CD14-positive monocyte (primary cell): ENCODE data around the gene MTNR1B. TPM values are rescaled to one million over a fixed set of nuclear protein-coding genes. Genes with fewer than 3 reads are reported as not detected.

ENCODE experiments used
- DNase-seq, 3 donors: peaks; one replicate each; pipeline ENCODE4 v3.0.0-alpha.2; 2011 to 2022
- H2AFZ ChIP-seq: 2 replicates; pipeline ENCODE4 v1.6.0; 2012; ENCODE audit warnings: mild to moderate bottlenecking, low read depth, low read length, inconsistent platforms; ENCODE audit not compliant: insufficient read depth, poor library complexity, severe bottlenecking
- H3K27ac ChIP-seq, 2 donors: 1 replicate in 1 of 2; 2 replicates in 1 of 2; pipeline ENCODE4 v1.5.1; 2012 to 2013; ENCODE audit warnings: low read length in 2 of 2, control low read depth in 1 of 2, inconsistent platforms in 1 of 2, low read depth in 1 of 2, mild to moderate bottlenecking in 1 of 2
- H3K27me3 ChIP-seq, 2 donors: one replicate each; pipeline versions ENCODE4 v1.6.0 to v1.6.1; 2011 to 2013; ENCODE audit warnings: low read length in 2 of 2; ENCODE audit not compliant: control insufficient read depth in 2 of 2, insufficient read depth in 2 of 2
- H3K36me3 ChIP-seq, 2 donors: replicated peaks in 1 of 2; 1 replicate in 1 of 2; 2 replicates in 1 of 2; pipeline versions ENCODE4 v1.5.1 to v1.6.1; 2012 to 2013; ENCODE audit warnings: low read length in 2 of 2, control low read depth in 1 of 2, inconsistent platforms in 1 of 2, mild to moderate bottlenecking in 1 of 2; ENCODE audit not compliant: insufficient read depth in 2 of 2, control insufficient read depth in 1 of 2
- H3K4me1 ChIP-seq, 2 donors: 1 replicate in 1 of 2; 2 replicates in 1 of 2; pipeline versions ENCODE4 v1.5.1 to v1.6.1; 2012 to 2013; ENCODE audit warnings: low read length in 2 of 2, control low read depth in 1 of 2, inconsistent platforms in 1 of 2, mild to moderate bottlenecking in 1 of 2, moderate library complexity in 1 of 2; ENCODE audit not compliant: insufficient read depth in 2 of 2, control insufficient read depth in 1 of 2
- H3K4me2 ChIP-seq: replicated peaks from 2 replicates; pipeline ENCODE3; 2012; ENCODE audit warnings: low read length, moderate library complexity, mild to moderate bottlenecking; ENCODE audit not compliant: poor library complexity, severe bottlenecking; ENCODE audit errors: extremely low read depth
- H3K4me3 ChIP-seq, 3 experiments: fragments of 200-600 bp in 1 of 3; sonication (generic) in 1 of 3; replicated peaks in 1 of 3; 1 replicate in 2 of 3; 2 replicates in 1 of 3; pipeline ENCODE4 v1.5.1; 2011 to 2013; ENCODE audit warnings: low read length in 3 of 3, mild to moderate bottlenecking in 3 of 3, control low read depth in 2 of 3, low read depth in 2 of 3, inconsistent platforms in 1 of 3, moderate library complexity in 1 of 3
- H3K79me2 ChIP-seq: 2 replicates; pipeline ENCODE4 v1.6.0; 2012; ENCODE audit warnings: mild to moderate bottlenecking, control low read depth, inconsistent platforms, low read length, moderate library complexity; ENCODE audit not compliant: insufficient read depth
- H3K9ac ChIP-seq: 2 replicates; pipeline ENCODE4 v1.6.0; 2017; ENCODE audit warnings: low read length, mild to moderate bottlenecking; ENCODE audit not compliant: insufficient read depth, poor library complexity, severe bottlenecking
- H3K9me3 ChIP-seq, 2 donors: replicated peaks in 1 of 2; 1 replicate in 1 of 2; 2 replicates in 1 of 2; pipeline versions ENCODE4 v1.5.1 to v1.6.1; 2012 to 2013; ENCODE audit warnings: low read length in 2 of 2, control low read depth in 1 of 2; ENCODE audit not compliant: control insufficient read depth in 1 of 2, insufficient read depth in 1 of 2
- H4K20me1 ChIP-seq: 2 replicates; pipeline ENCODE4 v1.6.0; 2012; ENCODE audit warnings: mild to moderate bottlenecking, low read length, control low read depth, moderate library complexity; ENCODE audit not compliant: insufficient read depth
- H3K27ac Mint-ChIP-seq, 7 donors: one replicate each; pipeline ENCODE4 v1.8.0; 2020; ENCODE audit warnings: mild to moderate bottlenecking in 7 of 7, mixed read lengths in 7 of 7, moderate library complexity in 6 of 7, inconsistent platforms in 2 of 7
- H3K27me3 Mint-ChIP-seq, 3 donors: one replicate each; pipeline ENCODE4 v1.8.0; 2021 to 2022; ENCODE audit warnings: low read depth in 3 of 3, mild to moderate bottlenecking in 3 of 3, mixed read lengths in 3 of 3, moderate library complexity in 3 of 3, inconsistent platforms in 1 of 3
- H3K36me3 Mint-ChIP-seq, 2 donors: one replicate each; pipeline ENCODE4 v1.8.0; 2020; ENCODE audit warnings: mixed read lengths in 2 of 2, inconsistent platforms in 1 of 2, mild to moderate bottlenecking in 1 of 2
- H3K4me1 Mint-ChIP-seq: one replicate; pipeline ENCODE4 v1.8.0; 2020; ENCODE audit warnings: mild to moderate bottlenecking, mixed read lengths
- H3K4me3 Mint-ChIP-seq, 2 donors: one replicate each; pipeline ENCODE4 v1.8.0; 2020; ENCODE audit warnings: mild to moderate bottlenecking in 2 of 2, mixed read lengths in 2 of 2, moderate library complexity in 1 of 2
- H3K9me3 Mint-ChIP-seq, 7 donors: one replicate each; pipeline ENCODE4 v1.8.0; 2020 to 2022; ENCODE audit warnings: mixed read lengths in 7 of 7, mild to moderate bottlenecking in 6 of 7, moderate library complexity in 6 of 7, inconsistent platforms in 2 of 7
- WGBS: methylation state at CpG from one replicate; pipeline ENCODE4 v1.1.5; 2013; ENCODE audit warnings: missing lambda C conversion rate; ENCODE audit not compliant: insufficient coverage; 5-methylcytosine and 5-hydroxymethylcytosine counted together
- intact Hi-C, 2 donors: fragments of 100-400 bp; cut with micrococcal nuclease; formaldehyde crosslinking; loops; one replicate each; pipeline versions ENCODE4 v1.15.0 to v1.15.1; 2023
- polyA plus RNA-seq, 3 donors: library from polyadenylated mRNA; depleted of rRNA in 1 of 3; unstranded in 2 of 3; stranded (reverse) in 1 of 3; fragments of 300-500 nt in 2 of 3; fragments of >200 nt in 1 of 3; fragmentation: Illumina TruSeq in 2 of 3; gene quantifications; 1 replicate in 2 of 3; 2 replicates in 1 of 3; pipeline ENCODE4 v1.2.3, GENCODE V29; 2012 to 2021
- small RNA-seq: library from RNA; depleted of rRNA; stranded (forward); fragments of <200 nt; gene quantifications from one replicate; pipeline ENCODE3, GENCODE V24; 2012; ENCODE audit warnings: low read depth; ENCODE audit not compliant: insufficient read length
- TF ChIP-seq, protein P1 (sequence below): fragments of 200-600 bp; IDR thresholded peaks from one replicate; pipeline ENCODE4 v1.8.0; 2022; ENCODE audit warnings: antibody characterized with exemption, mild to moderate bottlenecking

Gene MTNR1B
- polyA plus RNA-seq, 3 donors = not detected

DNA sequence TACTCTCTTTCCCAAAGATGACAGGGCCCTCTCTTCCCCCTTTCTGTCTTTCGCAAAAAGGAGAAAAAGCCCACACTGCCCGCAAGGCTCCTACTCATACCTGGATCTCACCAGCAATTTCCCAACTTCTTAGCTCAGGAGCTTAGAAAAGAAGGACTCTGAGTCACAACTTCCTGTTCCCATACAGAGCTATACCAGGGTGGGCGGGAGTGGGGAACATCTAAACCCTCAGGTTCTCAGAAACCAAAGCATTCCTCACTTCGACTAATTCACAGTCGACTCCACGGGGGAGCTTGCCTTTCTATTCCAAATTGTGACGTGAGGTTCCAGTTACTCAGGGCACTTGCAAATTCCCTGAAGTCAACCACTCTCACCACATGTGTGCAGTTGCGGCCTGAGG is 61.9 kb downstream of the MTNR1B start:
- H3K36me3 ChIP-seq = no peaks in the 10 kb centered on the region
- WGBS = 82% methylated on average over 5 of the region's 8 CpGs
- Mint-ChIP-seq H3K4me3 (no peak overlapping the region), H3K27ac (no peak overlapping the region), H3K4me1 (no peaks in the 10 kb centered on the region), H3K9me3 (peaks cover 0 to 3% (median 0%) of the 10 kb centered on the region in 7 donors), H3K27me3 (no peaks in the 10 kb centered on the region), H3K36me3 (no peaks in the 10 kb centered on the region)
- no peaks in the 10 kb centered on the region for H3K27me3 ChIP-seq
- H3K4me3 ChIP-seq = no peak overlapping the region
- DNase-seq = no peak
- no peak overlapping the region for H3K9ac ChIP-seq
- no peaks in the 10 kb centered on the region for H3K79me2 ChIP-seq
- H3K9me3 ChIP-seq = no peaks in the 10 kb centered on the region
- TF ChIP-seq, protein P1, sequence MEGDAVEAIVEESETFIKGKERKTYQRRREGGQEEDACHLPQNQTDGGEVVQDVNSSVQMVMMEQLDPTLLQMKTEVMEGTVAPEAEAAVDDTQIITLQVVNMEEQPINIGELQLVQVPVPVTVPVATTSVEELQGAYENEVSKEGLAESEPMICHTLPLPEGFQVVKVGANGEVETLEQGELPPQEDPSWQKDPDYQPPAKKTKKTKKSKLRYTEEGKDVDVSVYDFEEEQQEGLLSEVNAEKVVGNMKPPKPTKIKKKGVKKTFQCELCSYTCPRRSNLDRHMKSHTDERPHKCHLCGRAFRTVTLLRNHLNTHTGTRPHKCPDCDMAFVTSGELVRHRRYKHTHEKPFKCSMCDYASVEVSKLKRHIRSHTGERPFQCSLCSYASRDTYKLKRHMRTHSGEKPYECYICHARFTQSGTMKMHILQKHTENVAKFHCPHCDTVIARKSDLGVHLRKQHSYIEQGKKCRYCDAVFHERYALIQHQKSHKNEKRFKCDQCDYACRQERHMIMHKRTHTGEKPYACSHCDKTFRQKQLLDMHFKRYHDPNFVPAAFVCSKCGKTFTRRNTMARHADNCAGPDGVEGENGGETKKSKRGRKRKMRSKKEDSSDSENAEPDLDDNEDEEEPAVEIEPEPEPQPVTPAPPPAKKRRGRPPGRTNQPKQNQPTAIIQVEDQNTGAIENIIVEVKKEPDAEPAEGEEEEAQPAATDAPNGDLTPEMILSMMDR = no peak
- intact Hi-C loops = no loop called here
- H3K27ac ChIP-seq = no peak overlapping the region
- H2AFZ ChIP-seq = no peak overlapping the region
- H4K20me1 ChIP-seq = no peaks in the 10 kb centered on the region
- no peaks in the 10 kb centered on the region for H3K4me1 ChIP-seq
- no peak overlapping the region for H3K4me2 ChIP-seq

Small RNAs within 50 kb of the gene (small RNA-seq; reads per million reads assigned to genes)
- not detected for gene SNRPGP16

Other genes starting within 250 kb of the MTNR1B start
- 10 to 100 TPM; 21.1 to 65.2 (median 62.0) TPM for gene SLC36A4, start 228.3 kb downstream of the MTNR1B start, polyA plus RNA-seq